WERI-Rb-1 (cell line): ENCODE measurements around the gene GPS1.
A peak's percentile ranks its signal among the peaks of the same experiment; 100 is the strongest.

ENCODE experiments used
- DNase-seq: peaks from one replicate; pipeline ENCODE4 v3.0.0-alpha.2; 2020
- H3K27ac ChIP-seq: fragments of 250-450 bp; sonication (Bioruptor Pico); 2 replicates; pipeline ENCODE4 v1.5.1; 2020; ENCODE audit warnings: mild to moderate bottlenecking, moderate library complexity
- H3K27me3 ChIP-seq: fragments of 250-450 bp; sonication (Bioruptor Pico); 2 replicates; pipeline ENCODE4 v1.5.1; 2021; ENCODE audit warnings: mild to moderate bottlenecking, low read depth, moderate library complexity; ENCODE audit not compliant: insufficient read depth, severe bottlenecking
- H3K36me3 ChIP-seq: fragments of 250-450 bp; sonication (Bioruptor Pico); 2 replicates; pipeline ENCODE4 v1.5.1; 2020; ENCODE audit warnings: mild to moderate bottlenecking, moderate library complexity
- H3K4me3 ChIP-seq: 2 replicates; pipeline ENCODE4 v1.5.1; 2011; ENCODE audit warnings: low read depth, mild to moderate bottlenecking, control low read depth, low read length
- H3K9me3 ChIP-seq: fragments of 250-450 bp; sonication (Bioruptor Pico); 2 replicates; pipeline ENCODE4 v1.5.1; 2021; ENCODE audit warnings: mild to moderate bottlenecking, moderate library complexity; ENCODE audit not compliant: severe bottlenecking
- TF ChIP-seq, protein P1 (sequence below): IDR thresholded peaks from 2 replicates; pipeline ENCODE4 v1.5.1; 2011; ENCODE audit warnings: low read depth, mild to moderate bottlenecking, control low read depth, inconsistent platforms, low read length

GPS1 gene

DNA sequence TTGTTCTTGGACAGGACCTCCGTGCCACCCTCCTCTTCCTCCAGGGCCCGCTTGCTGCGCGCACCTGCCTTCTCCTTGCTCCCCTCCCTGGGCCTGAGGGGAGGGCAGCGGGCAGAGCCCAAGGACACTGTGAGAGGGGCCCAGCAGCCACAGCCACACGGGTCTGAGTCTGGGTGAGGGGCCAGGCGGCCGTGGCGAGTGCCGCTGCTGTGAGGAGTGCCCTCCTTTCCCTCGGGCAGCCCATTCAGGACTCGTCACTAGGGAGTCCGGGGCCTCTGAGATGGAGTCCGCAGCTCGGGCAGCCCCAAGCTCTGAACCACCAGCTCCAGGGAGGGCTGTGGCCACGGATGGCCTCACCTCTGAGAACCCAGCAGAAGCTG is 8.3 kb downstream of the GPS1 start:
- peak overlapping the region; percentile 9; the same call in 1 of the 2 replicates for H3K27ac ChIP-seq
- H3K4me3 ChIP-seq: no peak overlapping the region
- no peak for DNase-seq
- no peaks in the 10 kb centered on the region for H3K9me3 ChIP-seq
- no peaks in the 10 kb centered on the region for H3K27me3 ChIP-seq
- peaks cover 93% of the 10 kb centered on the region for H3K36me3 ChIP-seq
- TF ChIP-seq, protein P1, sequence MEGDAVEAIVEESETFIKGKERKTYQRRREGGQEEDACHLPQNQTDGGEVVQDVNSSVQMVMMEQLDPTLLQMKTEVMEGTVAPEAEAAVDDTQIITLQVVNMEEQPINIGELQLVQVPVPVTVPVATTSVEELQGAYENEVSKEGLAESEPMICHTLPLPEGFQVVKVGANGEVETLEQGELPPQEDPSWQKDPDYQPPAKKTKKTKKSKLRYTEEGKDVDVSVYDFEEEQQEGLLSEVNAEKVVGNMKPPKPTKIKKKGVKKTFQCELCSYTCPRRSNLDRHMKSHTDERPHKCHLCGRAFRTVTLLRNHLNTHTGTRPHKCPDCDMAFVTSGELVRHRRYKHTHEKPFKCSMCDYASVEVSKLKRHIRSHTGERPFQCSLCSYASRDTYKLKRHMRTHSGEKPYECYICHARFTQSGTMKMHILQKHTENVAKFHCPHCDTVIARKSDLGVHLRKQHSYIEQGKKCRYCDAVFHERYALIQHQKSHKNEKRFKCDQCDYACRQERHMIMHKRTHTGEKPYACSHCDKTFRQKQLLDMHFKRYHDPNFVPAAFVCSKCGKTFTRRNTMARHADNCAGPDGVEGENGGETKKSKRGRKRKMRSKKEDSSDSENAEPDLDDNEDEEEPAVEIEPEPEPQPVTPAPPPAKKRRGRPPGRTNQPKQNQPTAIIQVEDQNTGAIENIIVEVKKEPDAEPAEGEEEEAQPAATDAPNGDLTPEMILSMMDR: no peak

DNA sequence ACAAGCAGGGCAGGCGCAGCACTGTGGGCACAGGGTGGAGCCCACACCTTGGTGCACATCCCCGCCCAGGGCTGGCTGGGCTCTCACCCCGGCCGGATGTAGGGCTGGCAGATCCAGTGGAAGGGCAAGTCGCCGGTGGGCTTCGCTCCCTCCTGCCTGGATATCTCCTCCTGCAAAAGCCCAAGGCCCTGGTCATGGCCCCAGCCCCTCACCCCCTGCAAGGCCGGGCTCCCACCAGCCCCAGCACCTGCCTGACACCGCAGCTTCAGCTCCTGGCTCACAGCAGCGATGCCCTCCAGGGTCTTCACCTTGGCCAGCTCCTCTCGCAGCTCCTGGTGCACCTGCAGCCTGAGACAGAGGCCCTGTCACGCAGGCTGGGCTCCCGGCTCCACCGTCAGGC is 8.9 kb downstream of the GPS1 start:
- TF ChIP-seq, protein P1: no peak
- Histone ChIP-seq H3K27ac (no peak overlapping the region), H3K9me3 (no peaks in the 10 kb centered on the region), H3K27me3 (no peaks in the 10 kb centered on the region), H3K36me3 (peaks cover 88% of the 10 kb centered on the region), H3K4me3 (no peak overlapping the region)
- no peak for DNase-seq

DNA sequence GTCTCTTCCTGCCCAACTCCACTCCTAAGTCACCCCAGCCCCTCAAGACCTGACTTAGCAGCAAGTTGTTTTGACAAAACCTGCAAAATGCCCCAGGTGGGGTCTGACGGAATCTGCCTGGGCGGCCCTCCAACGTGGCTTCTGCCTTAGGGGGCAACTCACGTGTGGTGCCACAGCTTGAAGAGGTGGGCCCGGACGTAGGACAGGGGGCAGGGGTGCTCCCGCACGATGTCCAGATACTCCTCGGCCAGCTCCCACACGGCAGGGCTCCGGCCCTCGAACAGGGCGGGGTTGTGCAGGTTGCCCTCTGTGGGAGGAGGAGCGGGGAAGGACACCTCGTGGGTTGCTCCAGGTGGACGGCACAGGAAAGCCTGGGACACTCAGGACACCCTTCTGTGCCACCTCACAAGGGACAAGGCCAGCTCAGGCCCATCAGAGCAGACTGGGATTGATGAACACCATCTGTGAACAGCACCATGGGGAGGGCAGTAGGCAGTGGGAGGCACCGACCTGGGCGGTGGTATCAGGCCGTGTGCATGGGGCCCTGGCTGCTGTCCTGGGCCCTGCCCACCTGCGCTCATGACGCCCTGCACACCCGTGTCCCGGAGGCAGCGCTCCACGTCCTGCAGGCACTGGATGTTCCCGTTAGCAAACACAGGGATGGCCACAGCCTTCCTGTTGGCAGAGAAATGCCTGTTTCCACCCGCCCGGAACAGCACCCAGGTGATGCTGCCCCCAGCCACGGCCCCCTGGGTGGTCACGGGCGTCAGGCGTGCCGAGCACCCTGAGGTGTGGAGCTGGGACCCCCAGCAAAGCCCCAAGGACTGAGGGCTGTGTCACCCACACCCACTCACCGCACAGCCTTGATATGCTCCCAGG is 9.6 kb downstream of the GPS1 start:
- DNase-seq: no peak
- H3K27ac ChIP-seq: no peak overlapping the region
- no peak overlapping the region for H3K4me3 ChIP-seq
- H3K27me3 ChIP-seq: no peaks in the 10 kb centered on the region
- peaks cover 2% of the 10 kb centered on the region for H3K9me3 ChIP-seq
- H3K36me3 ChIP-seq: peaks cover 81% of the 10 kb centered on the region
- TF ChIP-seq, protein P1: no peak

DNA sequence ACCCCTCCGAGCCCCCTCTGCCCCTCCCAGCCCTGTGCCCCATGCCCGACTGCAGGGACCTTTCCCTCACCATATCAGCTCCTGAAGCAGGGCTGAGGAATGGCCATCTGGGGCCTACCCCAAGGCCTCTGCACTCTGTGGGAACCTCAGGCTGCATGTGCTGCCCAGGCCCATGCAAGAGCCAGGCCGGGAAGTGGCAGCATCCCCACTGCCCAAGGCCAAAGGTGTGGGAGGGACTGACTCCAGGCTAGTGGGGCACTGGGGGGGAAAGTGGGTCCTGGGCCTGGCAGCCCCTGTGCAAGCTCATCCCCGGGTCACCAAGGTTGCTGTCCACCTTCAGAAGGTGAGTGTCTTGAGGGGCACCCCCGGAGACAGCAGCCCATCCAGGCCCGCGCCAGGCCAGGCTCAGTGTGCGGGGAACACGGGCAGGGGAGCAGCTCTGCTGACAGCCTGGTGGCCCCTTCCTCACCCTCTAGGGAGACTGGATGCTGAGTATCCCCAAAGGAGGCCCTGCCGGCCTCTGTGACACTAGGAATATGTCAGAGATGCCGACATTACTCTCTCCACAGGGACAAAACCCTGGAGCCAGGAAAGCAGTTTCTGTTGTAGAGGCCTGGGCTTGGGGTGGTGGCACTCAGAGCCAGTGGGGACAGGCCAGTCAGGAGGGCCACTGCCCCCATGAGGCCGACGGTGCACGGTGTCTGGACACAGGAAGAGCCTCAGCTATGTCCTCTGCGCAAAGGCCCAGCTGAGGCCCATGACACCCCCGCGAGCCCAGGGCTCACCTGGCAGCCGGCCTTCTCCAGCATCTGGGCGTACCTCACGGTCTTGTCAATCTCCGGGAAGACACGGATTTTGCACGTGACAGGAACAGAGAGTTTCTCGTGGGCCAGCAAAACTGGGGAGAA is 10.6 kb downstream of the GPS1 start:
- TF ChIP-seq, protein P1: peak; percentile 61
- no peak overlapping the region for H3K4me3 ChIP-seq
- H3K36me3 ChIP-seq: peaks cover 70% of the 10 kb centered on the region
- no peaks in the 10 kb centered on the region for H3K27me3 ChIP-seq
- H3K9me3 ChIP-seq: peaks cover 5% of the 10 kb centered on the region
- no peak overlapping the region for H3K27ac ChIP-seq
- no peak for DNase-seq

DNA sequence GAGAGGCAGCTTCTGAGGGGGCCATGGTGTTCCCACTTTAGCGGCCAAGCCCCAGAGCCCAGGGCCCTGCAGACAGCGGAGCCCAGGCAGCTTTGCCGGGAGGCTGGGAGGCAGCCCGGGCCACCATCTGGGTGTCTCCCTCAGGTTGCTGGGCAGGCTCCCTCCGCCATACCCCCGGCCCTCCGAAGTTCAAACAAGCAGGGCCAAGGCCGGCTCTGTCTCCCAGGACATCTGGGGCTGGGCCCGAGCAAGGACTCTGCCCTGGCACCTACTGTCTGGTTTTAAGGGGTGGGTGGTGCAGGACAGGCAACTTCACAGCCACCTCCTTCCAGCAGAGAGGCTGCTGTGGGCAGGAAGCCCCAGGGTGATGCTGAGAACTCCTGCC is 11.3 kb downstream of the GPS1 start:
- peaks cover 5% of the 10 kb centered on the region for H3K9me3 ChIP-seq
- H3K4me3 ChIP-seq: no peak overlapping the region
- H3K36me3 ChIP-seq: peaks cover 64% of the 10 kb centered on the region
- H3K27ac ChIP-seq: no peak overlapping the region
- TF ChIP-seq, protein P1: no peak
- no peaks in the 10 kb centered on the region for H3K27me3 ChIP-seq
- no peak for DNase-seq
